Measurements from ENCODE around the gene FXR1. TPM values are rescaled to one million over a fixed set of nuclear protein-coding genes. Genes with fewer than 3 reads are reported as not detected.

The FXR1 gene
- polyA plus RNA-seq, 1 experiment: 205 TPM

DNA sequence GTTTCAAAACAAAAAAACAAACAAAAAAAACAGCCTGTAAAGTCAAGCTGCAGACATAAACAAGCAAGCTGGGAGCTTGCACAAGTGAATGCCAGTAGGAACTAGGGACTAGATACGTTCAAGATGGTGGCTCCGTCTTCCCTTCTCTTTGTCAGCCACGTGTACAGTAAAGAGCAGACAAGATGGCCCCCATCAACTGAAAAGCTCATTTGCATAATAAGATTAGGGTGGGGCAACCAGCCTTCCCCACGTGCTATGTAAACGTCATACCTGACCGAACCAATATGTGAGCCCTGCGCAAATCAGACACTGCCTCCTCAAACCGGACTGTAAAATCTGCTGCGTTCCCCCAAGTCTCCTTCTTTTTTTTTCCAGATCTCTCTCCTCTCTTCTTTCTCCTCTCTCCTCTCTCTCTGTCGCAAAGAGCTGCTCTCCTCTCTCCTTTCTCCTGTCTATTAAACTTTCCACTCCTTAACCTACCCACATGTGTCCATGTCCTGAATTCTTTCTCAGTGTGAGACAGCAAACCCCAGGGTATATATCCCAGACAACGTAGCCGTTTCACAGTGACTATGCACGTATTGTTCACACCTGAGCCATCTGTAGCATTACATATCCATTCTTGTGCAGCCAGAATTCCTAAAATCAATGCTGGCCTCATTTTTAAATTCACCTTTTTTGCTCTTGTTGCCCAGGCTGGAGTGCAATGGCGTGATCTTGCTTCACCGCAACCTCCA, 31.2 kb upstream of the FXR1 start:
- Histone ChIP-seq H3K27ac (ENCODE audit: low read depth, low read length) (no peak overlapping the region), H3K27me3 (ENCODE audit: control insufficient read depth, insufficient read depth, low read length) (no peaks in the 10 kb centered on the region), H3K9me3 (ENCODE audit: control insufficient read depth, insufficient read depth, low read length) (no peaks in the 10 kb centered on the region), H3K4me3 (ENCODE audit: low read depth, low read length) (no peak overlapping the region)
- no peak for DNase-seq (ENCODE audit: low read depth, low spot score)
- POLR2A ChIA-PET: no interaction called here
- CTCF ChIA-PET: no interaction called here
- TF ChIP-seq, protein P1, sequence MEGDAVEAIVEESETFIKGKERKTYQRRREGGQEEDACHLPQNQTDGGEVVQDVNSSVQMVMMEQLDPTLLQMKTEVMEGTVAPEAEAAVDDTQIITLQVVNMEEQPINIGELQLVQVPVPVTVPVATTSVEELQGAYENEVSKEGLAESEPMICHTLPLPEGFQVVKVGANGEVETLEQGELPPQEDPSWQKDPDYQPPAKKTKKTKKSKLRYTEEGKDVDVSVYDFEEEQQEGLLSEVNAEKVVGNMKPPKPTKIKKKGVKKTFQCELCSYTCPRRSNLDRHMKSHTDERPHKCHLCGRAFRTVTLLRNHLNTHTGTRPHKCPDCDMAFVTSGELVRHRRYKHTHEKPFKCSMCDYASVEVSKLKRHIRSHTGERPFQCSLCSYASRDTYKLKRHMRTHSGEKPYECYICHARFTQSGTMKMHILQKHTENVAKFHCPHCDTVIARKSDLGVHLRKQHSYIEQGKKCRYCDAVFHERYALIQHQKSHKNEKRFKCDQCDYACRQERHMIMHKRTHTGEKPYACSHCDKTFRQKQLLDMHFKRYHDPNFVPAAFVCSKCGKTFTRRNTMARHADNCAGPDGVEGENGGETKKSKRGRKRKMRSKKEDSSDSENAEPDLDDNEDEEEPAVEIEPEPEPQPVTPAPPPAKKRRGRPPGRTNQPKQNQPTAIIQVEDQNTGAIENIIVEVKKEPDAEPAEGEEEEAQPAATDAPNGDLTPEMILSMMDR (IDR thresholded peaks at IDR 0.05; ENCODE audit: low read depth, low read length): no peak

DNA sequence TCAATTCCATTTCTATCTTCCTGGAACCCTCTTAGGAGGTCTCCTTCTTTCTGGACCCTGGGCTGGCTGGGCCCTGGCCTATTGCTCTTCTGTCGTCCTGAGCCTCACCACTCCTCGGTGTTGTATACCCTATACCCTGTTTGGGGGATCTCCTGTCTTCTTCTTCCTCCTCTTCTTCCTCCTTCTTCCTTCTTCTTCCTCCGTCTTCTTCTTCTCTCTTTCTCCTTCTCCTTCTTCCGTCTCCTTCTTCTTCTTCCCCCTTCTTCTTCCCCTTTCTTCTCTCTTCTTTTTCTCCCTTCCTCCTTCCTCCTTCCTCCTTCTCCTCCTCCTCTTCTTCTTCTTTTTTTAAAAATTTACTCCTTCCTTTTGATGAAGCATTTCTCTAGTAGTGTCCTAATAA, 30.4 kb upstream of the FXR1 start:
- POLR2A ChIA-PET: no interaction called here

DNA sequence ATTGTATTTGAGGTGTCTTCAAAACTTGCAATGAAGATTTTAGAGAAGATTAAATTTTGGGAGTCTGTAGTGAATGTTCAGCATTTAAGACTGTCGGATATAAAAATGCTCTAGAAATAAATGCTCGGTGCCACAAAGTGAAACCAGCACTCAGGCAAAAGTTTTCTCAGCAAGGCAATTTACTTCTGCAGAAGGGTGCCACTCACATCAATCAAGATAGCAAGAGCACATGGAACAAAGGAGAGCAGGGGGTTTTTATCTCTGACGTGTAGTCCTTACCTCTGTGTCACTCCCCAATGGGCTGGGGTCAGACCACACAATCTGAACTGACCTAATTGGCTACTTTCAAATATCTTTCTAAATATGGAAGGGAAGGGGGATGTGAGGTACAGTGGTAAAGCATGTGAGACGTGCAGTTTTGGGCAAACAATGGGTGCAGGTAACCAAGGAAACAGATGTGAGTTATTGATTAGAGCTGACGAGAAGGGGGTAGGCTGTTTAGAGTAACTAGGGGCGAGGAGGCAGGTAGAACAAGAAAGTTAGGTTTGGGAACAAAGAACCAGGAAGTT, 23.4 kb upstream of the FXR1 start:
- Histone ChIP-seq H3K4me3 (ENCODE audit: low read depth, low read length) (no peak overlapping the region), H3K27ac (ENCODE audit: low read depth, low read length) (no peak overlapping the region), H3K9me3 (ENCODE audit: control insufficient read depth, insufficient read depth, low read length) (peaks cover 7% of the 10 kb centered on the region), H3K27me3 (ENCODE audit: control insufficient read depth, insufficient read depth, low read length) (no peaks in the 10 kb centered on the region)
- DNase-seq (ENCODE audit: low read depth, low spot score): no peak
- ChIA-PET POLR2A (no interaction called here), CTCF (interaction anchor here (0.6 kb wide), 1 partner anchor 43 kb away, joined by 3 read pairs; no protein-coding TSS in a partner anchor)
- TF ChIP-seq, protein P1 (IDR thresholded peaks at IDR 0.05; ENCODE audit: low read depth, low read length): no peak

More for the DNA sequence above, 30.4 kb upstream of the FXR1 start:
- Histone ChIP-seq H3K27ac (ENCODE audit: low read depth, low read length) (no peak overlapping the region), H3K27me3 (ENCODE audit: control insufficient read depth, insufficient read depth, low read length) (no peaks in the 10 kb centered on the region), H3K4me3 (ENCODE audit: low read depth, low read length) (no peak overlapping the region), H3K9me3 (ENCODE audit: control insufficient read depth, insufficient read depth, low read length) (no peaks in the 10 kb centered on the region)
- TF ChIP-seq, protein P1 (IDR thresholded peaks at IDR 0.05; ENCODE audit: low read depth, low read length): no peak
- CTCF ChIA-PET: no interaction called here
- DNase-seq (ENCODE audit: low read depth, low spot score): no peak

DNA sequence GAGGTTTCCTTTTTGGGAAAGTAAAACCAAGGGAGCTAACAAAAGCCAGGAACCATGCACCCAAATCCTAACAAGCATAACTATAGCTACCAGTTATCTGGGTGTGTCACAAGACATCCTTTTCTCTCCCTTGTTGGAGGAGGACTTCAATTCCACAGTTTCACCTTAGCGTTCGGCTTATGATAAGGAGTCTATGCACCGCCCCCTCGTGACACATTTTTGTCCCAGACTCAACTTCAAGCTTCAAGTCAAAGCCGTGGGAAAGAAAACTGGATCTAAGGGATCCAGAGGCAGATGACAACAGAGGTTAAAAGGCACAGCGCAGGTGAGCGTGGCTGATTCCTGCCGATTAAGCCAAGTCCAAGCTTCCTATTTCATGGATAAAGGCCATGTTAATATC, 13.9 kb upstream of the FXR1 start:
- POLR2A ChIA-PET: no interaction called here
- TF ChIP-seq, protein P1 (IDR thresholded peaks at IDR 0.05; ENCODE audit: low read depth, low read length): no peak
- Histone ChIP-seq H3K4me3 (ENCODE audit: low read depth, low read length) (no peak overlapping the region), H3K9me3 (ENCODE audit: control insufficient read depth, insufficient read depth, low read length) (no peaks in the 10 kb centered on the region), H3K27ac (ENCODE audit: low read depth, low read length) (no peak overlapping the region), H3K27me3 (ENCODE audit: control insufficient read depth, insufficient read depth, low read length) (no peaks in the 10 kb centered on the region)
- CTCF ChIA-PET: no interaction called here
- DNase-seq (ENCODE audit: low read depth, low spot score): no peak

DNA sequence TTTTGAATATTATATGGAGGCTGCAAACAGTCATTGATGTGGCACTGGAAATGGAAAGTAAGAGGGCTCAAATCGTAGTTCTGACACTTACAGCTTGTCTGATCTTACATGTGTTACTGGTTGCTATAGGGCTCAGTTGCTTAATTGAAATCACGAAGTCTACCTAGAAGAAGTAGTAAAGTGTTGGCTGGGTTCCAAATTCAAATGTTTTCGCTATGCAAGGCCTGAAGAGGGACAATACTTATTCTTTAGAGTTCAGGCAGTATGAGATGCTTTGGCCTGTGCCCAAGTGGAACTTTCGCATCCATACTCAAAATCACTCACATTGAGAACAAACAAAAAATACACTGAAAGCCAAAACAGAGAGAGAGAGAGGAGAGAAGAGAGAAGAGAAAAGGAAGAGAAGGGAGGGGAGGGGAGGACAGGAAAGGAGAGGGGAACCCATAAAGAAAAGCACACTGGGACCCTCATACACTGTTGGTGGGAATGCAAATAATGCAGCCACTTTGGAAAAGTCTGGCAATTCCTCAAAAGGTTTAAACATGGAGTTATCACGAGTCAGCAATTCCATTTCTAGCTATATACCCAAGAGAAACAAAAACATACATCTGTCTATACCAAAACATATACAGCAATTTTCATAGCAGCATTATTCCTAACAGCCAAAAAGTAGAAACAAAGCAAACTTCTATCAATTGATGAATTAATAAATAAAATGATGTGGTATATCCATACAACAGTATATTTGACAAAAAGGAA, 2.9 kb upstream of the FXR1 start:
- ChIA-PET CTCF (no interaction called here), POLR2A (no interaction called here)
- no peak overlapping the region for H3K4me3 ChIP-seq (ENCODE audit: low read depth, low read length)
- H3K27me3 ChIP-seq (ENCODE audit: control insufficient read depth, insufficient read depth, low read length): no peaks in the 10 kb centered on the region
- TF ChIP-seq, protein P1 (IDR thresholded peaks at IDR 0.05; ENCODE audit: low read depth, low read length): no peak
- DNase-seq (ENCODE audit: low read depth, low spot score): no peak
- peaks cover 7% of the 10 kb centered on the region; the same call in 1 of the 2 replicates for H3K9me3 ChIP-seq (ENCODE audit: control insufficient read depth, insufficient read depth, low read length)
- H3K27ac ChIP-seq (ENCODE audit: low read depth, low read length): no peak overlapping the region

Measured in AG04450 (cell line).